CD4-positive, alpha-beta T cell treated with Interleukin-4 for 1 hour (primary cell): ENCODE measurements around the gene CLTCL1.
A peak's percentile ranks its signal among the peaks of the same experiment; 100 is the strongest.
"Not testable (repeated sequence)": the region's sequence is repeated elsewhere in the genome, so short reads cannot be mapped to it uniquely, and the experiment has no call there.

ENCODE experiments used
- DNase-seq, 2 donors: peaks; one replicate each; pipeline ENCODE4 v3.0.0-alpha.2; 2020 to 2022

CLTCL1 gene

GRCh38 chr22:19215360-19215759 is 76.2 kb downstream of the CLTCL1 start:
- DNase-seq = no peak

DNA sequence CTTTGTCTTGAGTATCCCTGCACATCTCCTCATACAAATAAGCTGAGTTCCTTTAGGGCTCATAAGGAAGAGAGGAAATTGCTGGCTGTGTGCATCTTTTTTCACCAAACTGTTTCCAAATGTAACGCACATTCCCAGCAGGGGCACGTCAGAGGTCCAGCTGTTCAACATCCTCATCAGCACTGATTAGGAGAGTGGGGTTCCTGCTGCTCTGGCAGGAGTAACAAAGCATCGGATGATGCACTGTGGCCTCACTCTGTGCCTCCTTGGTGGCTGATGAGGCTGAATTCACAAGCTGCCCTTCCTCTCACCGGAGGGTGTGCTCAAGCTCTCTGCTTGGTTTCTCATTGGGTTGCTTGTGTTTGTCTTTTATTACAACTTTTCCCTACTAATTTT is 77.4 kb downstream of the CLTCL1 start:
- no peak for DNase-seq

DNA sequence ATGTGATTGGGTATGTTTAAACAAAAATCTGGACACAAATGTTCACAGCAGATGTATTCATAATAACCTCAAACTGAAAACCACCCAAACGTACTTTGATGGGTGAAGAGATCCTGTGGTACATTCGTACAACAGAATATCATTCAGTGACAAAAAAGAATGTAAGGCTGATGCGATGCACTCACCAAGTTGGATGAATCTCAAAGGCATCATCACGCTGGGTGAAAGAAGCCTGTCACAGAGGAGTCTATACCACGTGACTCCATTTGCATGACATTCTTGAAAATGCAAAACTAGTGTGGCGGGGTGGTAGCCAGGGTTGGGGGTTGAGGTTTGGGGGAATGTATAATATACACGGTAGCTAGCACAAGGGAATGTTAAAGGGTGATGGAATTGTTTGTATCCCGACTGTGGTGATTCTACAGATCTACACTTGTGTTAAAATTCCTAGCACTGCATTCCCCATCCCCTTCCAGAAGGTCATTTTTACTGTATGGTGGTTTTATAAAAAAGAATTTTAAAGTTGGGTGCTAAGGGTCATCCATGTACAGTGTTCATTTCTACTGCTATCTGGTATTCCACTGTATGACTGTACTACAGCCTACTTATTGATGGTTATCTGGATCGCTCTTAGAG is 78.0 kb downstream of the CLTCL1 start:
- DNase-seq = no peak

DNA sequence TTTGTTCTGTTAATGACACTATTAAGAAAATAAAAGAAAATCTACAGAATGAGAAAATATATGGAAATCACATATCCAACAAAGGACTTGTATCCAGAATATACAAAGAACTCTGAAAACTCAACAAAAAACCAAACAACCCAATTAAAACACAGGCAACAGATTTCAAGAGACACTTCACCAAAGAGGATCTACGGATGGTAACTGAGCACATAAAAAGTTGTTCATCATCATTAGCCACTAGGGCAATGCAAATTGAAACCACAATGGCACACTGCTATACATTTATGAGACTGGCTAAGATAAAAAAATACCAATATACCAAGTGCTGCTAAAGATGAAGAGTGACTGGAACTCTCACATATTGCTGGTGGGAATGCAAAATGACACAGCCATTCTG is 78.5 kb downstream of the CLTCL1 start:
- DNase-seq = no peak

DNA sequence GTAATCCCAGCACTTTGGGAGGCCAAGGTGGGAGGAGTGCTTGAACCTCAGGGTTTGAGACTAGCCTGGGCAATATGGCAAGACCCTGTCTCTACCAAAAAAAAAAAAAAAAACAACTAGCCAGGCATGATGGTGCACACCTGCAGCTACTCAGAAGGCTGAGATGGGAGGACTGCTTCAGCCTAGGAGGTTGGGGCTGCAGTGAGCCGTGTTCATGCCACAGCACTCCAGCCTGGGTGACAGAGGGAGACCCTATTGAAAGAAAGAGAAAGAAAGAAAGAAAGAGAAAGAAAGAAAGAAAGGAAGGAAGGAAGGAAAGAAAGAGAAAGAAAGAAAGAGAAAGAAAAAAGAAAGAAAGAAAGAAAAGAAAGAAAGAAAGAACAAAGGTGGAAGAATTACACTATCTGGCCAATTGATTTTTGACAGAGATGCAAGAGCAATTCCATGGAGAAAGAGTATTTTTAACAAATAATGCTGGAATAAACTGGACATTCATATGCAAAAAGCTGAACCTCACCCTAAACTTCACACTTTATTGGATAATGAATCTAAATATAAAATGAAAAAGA is 79.1 kb downstream of the CLTCL1 start:
- no peak for DNase-seq

DNA sequence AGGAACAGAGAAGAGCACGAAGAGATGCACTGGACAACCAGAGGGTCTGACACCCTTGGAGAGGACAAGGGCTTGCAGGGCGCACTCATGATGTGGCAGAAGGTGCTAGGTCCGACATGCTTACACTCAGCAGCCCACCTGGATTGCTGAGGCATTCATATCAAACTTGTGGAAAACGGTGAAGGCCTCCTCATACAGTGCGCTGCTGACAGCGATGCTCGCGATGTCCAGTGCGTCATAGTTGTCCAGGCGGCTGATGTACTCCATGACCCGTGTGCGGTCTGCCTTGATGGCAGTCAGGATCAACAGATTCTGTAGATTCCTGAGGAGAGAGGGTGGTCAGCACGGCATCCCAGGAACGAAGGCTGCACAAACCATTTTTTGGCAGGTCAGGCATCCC is 81.3 kb downstream of the CLTCL1 start:
- no peak for DNase-seq

DNA sequence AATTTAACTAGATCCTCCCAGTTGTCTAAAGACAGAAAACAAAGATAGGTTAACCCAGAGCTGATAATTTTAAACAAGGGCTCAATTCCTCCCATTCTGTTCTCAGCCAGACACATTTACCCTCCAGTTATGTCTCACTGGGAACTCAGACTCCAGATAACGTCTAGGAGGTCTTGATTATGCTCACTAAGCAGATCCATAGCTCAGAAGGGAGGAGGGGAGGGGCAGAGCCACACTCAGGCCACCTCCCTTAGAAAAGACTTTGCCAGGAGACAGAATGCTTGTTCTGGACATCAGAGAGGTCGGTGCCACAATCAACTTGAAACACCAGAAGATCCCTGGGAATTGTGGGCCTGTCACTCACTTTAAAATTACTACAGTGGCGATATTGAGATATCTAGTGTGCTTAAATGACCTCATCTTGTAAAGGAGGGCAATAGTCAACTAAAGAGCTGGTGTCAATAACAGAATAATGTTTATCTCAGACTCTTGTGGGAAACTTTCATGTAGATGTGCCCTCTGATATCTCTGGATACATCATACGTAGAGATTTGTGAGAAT is 83.2 kb downstream of the CLTCL1 start:
- no peak for DNase-seq

GRCh38 chr22:19207884-19208283 is 83.6 kb downstream of the CLTCL1 start:
- DNase-seq = no peak

DNA sequence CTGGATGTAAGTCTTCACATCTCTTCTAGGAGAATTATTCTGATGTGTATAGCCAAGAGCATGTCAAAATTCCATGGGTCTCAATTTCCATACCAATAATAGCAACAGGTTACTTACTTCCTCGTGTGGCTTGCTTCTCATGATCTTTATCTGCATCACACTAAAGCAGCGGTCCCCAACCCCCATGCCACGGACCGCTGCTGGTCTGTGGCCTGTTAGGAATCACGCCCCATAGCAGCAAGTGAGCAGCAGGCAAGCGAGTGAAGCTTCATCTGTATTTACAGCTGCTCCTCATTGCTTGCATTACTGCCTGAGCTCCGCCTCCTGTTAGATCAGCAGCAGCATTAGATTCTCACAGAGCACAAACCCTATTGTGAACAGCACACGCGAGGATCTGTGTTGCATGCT is 84.1 kb downstream of the CLTCL1 start:
- peak in 1 of 2 donors; percentile 2 for DNase-seq

DNA sequence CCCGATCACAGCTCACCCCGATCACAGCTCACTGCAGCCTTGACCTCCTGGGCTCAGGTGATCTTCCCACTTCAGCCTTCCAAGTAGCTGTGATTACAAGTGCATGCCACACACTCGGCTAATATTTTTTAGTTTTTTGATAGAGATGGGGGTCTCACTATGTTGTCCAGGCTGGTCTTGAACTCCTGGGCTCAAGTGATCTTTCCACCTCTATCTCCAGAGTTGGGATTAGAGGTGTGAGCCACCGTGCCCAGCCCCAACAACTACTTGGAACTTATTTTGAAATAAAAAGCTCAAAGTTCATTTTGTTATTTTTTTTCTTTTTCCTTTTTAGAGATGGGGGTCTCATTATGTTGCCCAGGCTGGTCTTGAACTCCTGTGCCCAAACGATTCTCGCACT is 85.2 kb downstream of the CLTCL1 start:
- DNase-seq = no peak

DNA sequence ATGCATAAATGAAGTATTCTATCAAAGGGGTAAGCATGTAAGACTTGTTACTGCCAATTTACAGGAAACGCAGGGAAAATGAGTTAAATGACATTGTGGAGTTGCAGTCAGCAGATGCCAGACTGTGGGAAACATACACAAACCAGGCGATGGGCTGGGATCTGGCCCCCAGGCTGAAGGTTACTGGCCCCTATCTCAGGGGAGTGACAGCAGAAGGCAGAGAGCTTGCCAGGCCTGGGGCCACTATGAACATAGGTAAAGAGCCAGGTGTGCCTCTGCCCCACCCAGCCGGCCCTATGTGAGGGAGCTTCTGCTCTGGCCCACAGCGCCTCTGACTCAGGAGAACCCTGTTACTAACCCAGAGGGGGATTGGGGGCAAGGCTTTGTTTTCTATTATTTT is 86.9 kb downstream of the CLTCL1 start:
- peak in 1 of 2 donors; percentile 3 for DNase-seq

DNA sequence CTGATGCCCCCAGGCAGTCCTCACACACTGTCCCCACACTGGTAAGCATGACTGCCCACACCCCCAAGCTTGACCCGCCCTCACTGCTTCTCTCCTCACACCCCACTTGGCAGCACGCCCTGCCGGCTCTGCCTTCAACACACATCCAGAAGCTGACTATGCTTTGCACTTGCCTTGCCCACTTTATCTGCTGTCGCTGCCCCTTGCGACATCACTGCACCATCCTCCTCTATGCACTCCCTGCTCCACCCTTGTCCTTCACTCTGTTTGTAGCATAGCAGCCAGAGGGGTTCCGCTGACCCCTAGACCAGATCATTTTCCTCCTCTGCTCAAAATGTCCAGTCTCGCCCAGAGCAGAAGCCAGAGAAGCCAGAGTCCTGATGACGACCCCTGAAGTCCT is 87.7 kb downstream of the CLTCL1 start:
- DNase-seq = no peak

DNA sequence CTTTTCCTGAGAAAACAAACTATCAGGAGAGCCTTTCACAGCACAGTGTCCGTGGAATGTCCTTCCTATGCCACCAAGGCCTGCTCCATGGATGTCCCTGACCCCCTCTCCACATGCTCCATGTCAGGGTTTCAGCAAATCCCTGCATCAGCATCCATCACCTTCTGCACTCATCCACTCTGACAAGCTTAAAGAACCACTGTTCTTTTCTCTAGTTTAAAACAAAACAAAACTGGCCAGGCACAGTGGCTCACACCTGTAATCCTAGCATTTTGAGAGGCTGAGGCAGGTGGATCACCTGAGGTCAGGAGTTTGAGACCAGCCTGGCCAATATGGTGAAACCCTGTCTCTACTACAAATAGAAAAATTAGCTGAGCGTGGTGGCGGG is 88.7 kb downstream of the CLTCL1 start:
- DNase-seq = not testable (repeated sequence)

GRCh38 chr22:19201869-19202798 is 89.4 kb downstream of the CLTCL1 start:
- no peak for DNase-seq

DNA sequence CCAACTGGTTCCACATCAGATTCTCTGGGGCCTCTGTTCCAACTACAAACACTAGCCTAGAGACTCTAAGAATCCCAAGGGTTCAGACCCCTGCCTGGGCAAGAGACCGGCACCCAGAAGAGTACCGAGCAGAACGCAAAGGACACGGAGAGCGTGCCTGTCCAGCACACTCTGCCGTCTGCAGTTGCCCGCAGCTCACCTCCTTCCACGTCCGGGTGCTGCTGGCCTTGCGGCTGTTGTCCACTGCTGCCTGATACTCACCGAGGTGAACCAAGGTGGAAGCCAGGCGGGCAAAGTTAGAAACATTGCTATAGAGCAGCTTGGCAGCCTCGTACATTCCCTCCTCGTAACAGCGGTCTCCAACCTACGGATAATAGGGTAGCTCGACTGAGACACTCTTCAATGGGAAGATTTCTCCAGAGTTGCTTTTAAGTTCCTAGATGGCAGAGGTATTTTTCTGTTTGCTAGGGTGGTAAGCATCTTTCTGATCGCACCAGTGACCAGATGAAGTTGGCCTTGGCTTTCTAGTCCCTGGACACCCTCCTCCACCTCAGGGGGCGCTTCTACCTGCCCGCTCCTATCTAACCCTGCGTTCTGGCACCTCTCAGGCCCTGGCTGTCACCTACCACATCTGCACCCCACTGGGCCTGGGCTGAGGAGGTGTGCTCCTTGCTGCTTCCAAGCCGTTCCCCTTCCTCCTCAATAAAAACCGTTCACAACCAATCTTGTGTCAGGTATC is 90.2 kb downstream of the CLTCL1 start:
- no peak for DNase-seq

DNA sequence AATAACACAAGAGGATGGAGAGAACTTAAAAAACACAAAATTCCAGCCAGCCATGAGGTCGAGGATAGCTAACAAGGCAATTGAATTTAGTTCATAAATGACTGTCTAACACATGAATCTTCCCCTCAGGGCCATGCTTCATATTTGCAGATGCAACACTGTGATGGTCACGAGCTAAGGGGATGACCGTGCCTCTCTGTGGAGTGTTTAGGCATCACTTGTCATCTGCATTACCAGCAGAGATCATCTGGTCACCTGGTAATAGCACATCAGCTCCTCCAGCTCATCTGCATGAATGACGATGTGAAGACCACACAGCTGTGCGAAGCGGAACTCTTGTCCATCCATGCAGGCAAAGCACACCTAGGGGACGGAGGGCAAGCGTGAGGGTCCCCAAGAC is 92.0 kb downstream of the CLTCL1 start:
- DNase-seq = no peak

GRCh38 chr22:19197997-19198865 is 93.3 kb downstream of the CLTCL1 start:
- no peak for DNase-seq

DNA sequence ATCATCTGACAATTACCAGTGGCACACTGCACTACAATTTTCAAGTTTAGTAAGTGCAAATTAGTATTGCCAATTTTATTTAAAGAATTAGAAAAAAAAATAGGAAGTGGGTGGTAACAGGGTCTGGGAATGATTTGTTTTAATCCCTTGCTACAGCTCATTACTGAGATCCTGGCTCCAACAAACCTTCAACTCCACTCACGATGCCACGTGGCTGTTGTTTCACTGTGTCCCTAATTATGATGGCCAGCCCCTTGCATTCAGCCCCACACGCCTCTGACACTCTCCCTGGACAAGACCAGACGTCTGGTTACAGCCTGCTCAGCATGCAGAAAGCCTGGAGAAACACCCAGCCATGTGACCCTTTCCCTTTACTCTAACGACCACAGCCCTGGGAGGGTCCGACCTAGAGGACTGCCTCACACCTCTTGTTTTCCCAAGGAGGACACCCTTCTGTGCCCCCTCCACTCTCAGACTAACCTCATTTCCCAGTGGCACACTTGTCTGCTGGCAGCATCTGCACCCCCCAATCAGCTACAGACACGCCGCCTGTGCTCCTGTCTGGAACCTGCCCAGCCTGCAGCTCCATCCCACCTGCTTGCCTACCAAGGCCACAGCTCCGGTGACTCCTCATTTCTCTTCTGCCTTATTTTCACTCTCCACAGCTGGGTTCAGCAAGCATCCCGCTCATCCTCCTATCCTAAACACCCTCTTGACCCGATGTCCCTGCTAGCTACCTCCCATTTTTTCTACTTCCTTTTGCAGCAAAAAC is 94.5 kb downstream of the CLTCL1 start:
- no peak for DNase-seq

- no peak for DNase-seq
Measured at GRCh38 chr22:19195796-19196731, 95.5 kb downstream of the CLTCL1 start.
